Glutamatergic neuron (in vitro differentiated cells): Measurements from ENCODE around the gene OR4F15. TPM values are rescaled to one million over a fixed set of nuclear protein-coding genes. Genes with fewer than 3 reads are reported as not detected.

Source experiments
- DNase-seq: peaks from one replicate; pipeline ENCODE4 v3.0.0; 2022
- H3K27ac Mint-ChIP-seq: one replicate; pipeline ENCODE4 v1.8.0; 2020; ENCODE audit warnings: mild to moderate bottlenecking, mixed read lengths, inconsistent platforms; ENCODE audit not compliant: unreplicated experiment
- H3K27me3 Mint-ChIP-seq: one replicate; pipeline ENCODE4 v1.8.0; 2020; ENCODE audit warnings: mild to moderate bottlenecking, moderate library complexity, mixed read lengths, inconsistent platforms; ENCODE audit not compliant: unreplicated experiment
- H3K36me3 Mint-ChIP-seq: one replicate; pipeline ENCODE4 v1.8.0; 2020; ENCODE audit warnings: mild to moderate bottlenecking, mixed read lengths, inconsistent platforms; ENCODE audit not compliant: unreplicated experiment
- H3K4me1 Mint-ChIP-seq: one replicate; pipeline ENCODE4 v1.8.0; 2020; ENCODE audit warnings: mild to moderate bottlenecking, low read depth, mixed read lengths, inconsistent platforms; ENCODE audit not compliant: unreplicated experiment
- H3K4me3 Mint-ChIP-seq: one replicate; pipeline ENCODE4 v1.8.0; 2020; ENCODE audit warnings: mild to moderate bottlenecking, mixed read lengths, inconsistent platforms; ENCODE audit not compliant: unreplicated experiment
- H3K9me3 Mint-ChIP-seq: one replicate; pipeline ENCODE4 v1.8.0; 2020; ENCODE audit warnings: mild to moderate bottlenecking, moderate library complexity, mixed read lengths, inconsistent platforms; ENCODE audit not compliant: unreplicated experiment
- total RNA-seq: library from RNA; stranded (reverse); fragmentation: NEBNext Ultra II Directional; extraction: Animal tissue kit (Norgen Biotek cat#: 25700); gene quantifications from one replicate; pipeline ENCODE4 v1.2.1, GENCODE V29; 2021; ENCODE audit not compliant: unreplicated experiment
- TF ChIP-seq, protein P1 (sequence below): fragments of 200-600 bp; sonication (generic); IDR thresholded peaks from one replicate; pipeline ENCODE4 v1.5.0; 2021; ENCODE audit not compliant: partially characterized antibody, unreplicated experiment

Gene OR4F15
- total RNA-seq, 1 donor from 2014 or later = not detected

DNA sequence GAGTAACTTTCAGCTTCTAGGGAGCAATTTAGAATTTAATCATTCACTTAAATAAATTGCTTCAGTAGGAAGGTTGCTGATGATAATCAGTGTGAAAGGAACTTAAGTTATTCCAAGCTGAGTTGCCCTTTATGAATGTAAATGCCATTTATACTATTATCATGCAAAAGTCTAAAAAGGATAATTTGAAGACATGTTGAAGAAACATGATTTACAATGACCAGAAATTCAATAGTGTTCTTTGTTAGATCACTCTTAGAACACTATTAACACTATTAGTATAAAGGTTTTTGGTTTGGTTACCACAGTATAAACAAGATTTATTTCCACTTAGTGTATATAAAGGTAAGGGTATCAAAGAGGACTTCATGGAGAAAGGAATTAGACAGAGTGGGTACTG lies 7.1 kb upstream of the OR4F15 start:
- H3K4me3 Mint-ChIP-seq = no peak overlapping the region
- no peaks in the 10 kb centered on the region for H3K4me1 Mint-ChIP-seq
- H3K9me3 Mint-ChIP-seq = no peaks in the 10 kb centered on the region
- TF ChIP-seq, protein P1, sequence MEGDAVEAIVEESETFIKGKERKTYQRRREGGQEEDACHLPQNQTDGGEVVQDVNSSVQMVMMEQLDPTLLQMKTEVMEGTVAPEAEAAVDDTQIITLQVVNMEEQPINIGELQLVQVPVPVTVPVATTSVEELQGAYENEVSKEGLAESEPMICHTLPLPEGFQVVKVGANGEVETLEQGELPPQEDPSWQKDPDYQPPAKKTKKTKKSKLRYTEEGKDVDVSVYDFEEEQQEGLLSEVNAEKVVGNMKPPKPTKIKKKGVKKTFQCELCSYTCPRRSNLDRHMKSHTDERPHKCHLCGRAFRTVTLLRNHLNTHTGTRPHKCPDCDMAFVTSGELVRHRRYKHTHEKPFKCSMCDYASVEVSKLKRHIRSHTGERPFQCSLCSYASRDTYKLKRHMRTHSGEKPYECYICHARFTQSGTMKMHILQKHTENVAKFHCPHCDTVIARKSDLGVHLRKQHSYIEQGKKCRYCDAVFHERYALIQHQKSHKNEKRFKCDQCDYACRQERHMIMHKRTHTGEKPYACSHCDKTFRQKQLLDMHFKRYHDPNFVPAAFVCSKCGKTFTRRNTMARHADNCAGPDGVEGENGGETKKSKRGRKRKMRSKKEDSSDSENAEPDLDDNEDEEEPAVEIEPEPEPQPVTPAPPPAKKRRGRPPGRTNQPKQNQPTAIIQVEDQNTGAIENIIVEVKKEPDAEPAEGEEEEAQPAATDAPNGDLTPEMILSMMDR = no peak
- no peaks in the 10 kb centered on the region for H3K36me3 Mint-ChIP-seq
- no peak overlapping the region for H3K27ac Mint-ChIP-seq
- no peaks in the 10 kb centered on the region for H3K27me3 Mint-ChIP-seq
- no peak for DNase-seq

- Mint-ChIP-seq H3K36me3 (no peaks in the 10 kb centered on the region), H3K27ac (no peak overlapping the region), H3K27me3 (no peaks in the 10 kb centered on the region), H3K4me3 (no peak overlapping the region), H3K4me1 (no peaks in the 10 kb centered on the region), H3K9me3 (no peaks in the 10 kb centered on the region)
- no peak for DNase-seq
- TF ChIP-seq, protein P1 = no peak
Observed at GRCh38 chr15:101805605-101806345, 6.2 kb upstream of the OR4F15 start.

DNA sequence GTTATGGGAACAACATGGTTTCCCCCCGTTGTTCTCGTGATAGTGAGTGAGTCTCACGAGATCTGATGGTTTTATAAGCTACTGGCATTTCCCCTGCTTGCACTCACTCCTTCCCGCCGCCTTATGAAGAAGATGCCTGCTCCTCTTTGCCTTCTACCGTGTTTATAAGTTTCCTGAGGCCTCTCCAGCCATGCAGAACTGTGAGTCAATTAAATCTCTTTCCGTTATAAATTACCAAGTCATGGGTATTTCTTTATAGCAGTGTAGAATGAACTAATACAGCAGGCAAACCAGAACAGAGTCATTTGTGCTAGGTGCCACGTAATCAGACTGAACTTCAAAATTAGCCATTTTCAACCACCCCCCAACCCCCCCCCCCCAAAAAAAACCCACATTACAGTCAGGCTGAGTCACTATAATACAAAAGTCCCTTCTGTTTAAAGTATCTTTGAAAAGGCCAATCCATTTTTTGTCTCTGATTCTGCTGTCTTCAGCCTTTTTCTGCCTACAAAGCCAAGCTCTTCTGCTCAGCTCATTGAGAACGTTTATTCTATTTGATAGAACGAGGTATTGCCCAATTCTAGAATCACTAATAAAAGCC lies 4.6 kb upstream of the OR4F15 start:
- Mint-ChIP-seq H3K27ac (no peak overlapping the region), H3K4me1 (no peaks in the 10 kb centered on the region), H3K4me3 (no peak overlapping the region), H3K9me3 (no peaks in the 10 kb centered on the region), H3K27me3 (no peaks in the 10 kb centered on the region), H3K36me3 (no peaks in the 10 kb centered on the region)
- DNase-seq = no peak
- TF ChIP-seq, protein P1 = no peak

DNA sequence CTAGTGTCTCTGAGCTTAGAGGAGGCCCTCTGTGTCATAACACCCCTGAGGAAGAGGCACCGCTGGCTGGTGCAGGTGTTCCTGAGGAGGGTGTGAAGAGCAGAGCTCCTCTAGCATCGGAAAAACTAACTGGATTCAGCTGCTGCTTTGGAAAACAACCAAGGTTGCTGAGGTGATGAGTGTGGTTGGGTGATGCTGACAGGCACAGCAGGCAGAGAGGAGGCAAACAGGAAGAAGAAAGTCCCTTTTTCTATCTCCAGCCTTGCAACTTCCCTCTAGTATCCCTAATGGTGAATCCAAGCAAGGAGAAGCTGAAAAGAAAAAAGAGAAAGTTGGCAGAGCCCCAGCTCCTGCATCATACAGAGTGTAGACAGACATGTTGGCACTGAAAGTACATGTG lies 3.8 kb upstream of the OR4F15 start:
- H3K36me3 Mint-ChIP-seq = no peaks in the 10 kb centered on the region
- H3K9me3 Mint-ChIP-seq = no peaks in the 10 kb centered on the region
- no peak overlapping the region for H3K27ac Mint-ChIP-seq
- TF ChIP-seq, protein P1 = no peak
- no peak overlapping the region for H3K4me3 Mint-ChIP-seq
- DNase-seq = no peak
- H3K27me3 Mint-ChIP-seq = no peaks in the 10 kb centered on the region
- H3K4me1 Mint-ChIP-seq = no peaks in the 10 kb centered on the region

DNA sequence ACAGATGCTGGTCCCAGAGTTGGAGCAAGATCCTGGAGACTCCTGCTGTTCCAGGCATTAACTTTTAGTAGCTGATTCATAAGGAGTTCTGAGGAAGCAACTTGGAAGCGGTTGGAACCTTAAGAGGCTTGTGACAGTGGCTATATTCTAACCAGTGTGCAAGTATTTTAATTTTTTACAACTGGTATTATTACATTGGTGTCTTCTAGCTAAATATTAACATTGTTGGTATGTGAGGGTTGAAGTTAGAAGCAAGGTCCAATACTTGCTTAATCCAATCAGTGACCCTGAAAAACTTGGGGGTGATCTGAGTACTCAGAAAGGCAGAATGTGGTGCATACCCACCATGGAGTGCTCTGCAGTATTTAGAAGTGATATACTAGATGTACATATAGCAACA lies 1.5 kb upstream of the OR4F15 start:
- Mint-ChIP-seq H3K4me3 (no peak overlapping the region), H3K27me3 (no peaks in the 10 kb centered on the region), H3K4me1 (no peaks in the 10 kb centered on the region), H3K9me3 (no peaks in the 10 kb centered on the region), H3K36me3 (no peaks in the 10 kb centered on the region), H3K27ac (no peak overlapping the region)
- DNase-seq = no peak
- TF ChIP-seq, protein P1 = no peak
